Heart left ventricle (tissue), 16 donors: ENCODE measurements around the gene MSI2. TPM values are rescaled to one million over a fixed set of nuclear protein-coding genes. Genes with fewer than 3 reads are reported as not detected.

Experiments used
- ATAC-seq, 4 donors: fragments of 200-7000 bp; cut with Tn5 transposase; one replicate each; pipeline ENCODE4 v1.9.1; 2020 to 2022; ENCODE audit warnings: moderate library complexity in 4 of 4, mild to moderate bottlenecking in 3 of 4, moderate number of reproducible peaks in 1 of 4
- DNase-seq, 5 donors: peaks; one replicate each; pipeline ENCODE4 v3.0.0-alpha.2; 2020
- H3K27ac ChIP-seq, 12 donors: fragments of 200-600 bp; sonication (generic) in 4 of 12; one replicate each; pipeline versions ENCODE4 v1.5.0 to v1.8.0; 2016 to 2022; ENCODE audit warnings: mild to moderate bottlenecking in 2 of 12
- H3K27me3 ChIP-seq, 9 donors: fragments of 200-600 bp; sonication (generic) in 2 of 9; one replicate each; pipeline versions ENCODE4 v1.5.1 to v1.8.0; 2016 to 2022; ENCODE audit warnings: mild to moderate bottlenecking in 3 of 9
- H3K36me3 ChIP-seq, 9 donors: fragments of 200-600 bp; sonication (generic) in 2 of 9; one replicate each; pipeline versions ENCODE4 v1.5.0 to v1.8.0; 2018 to 2022; ENCODE audit warnings: mild to moderate bottlenecking in 2 of 9
- H3K4me1 ChIP-seq, 12 donors: fragments of 200-600 bp; sonication (generic) in 4 of 12; one replicate each; pipeline versions ENCODE4 v1.5.0 to v1.8.0; 2016 to 2022; ENCODE audit warnings: mild to moderate bottlenecking in 3 of 12
- H3K4me3 ChIP-seq, 12 donors: fragments of 200-600 bp; sonication (generic) in 4 of 12; one replicate each; pipeline versions ENCODE4 v1.5.0 to v1.8.0; 2017 to 2022; ENCODE audit warnings: mild to moderate bottlenecking in 9 of 12, moderate library complexity in 4 of 12
- H3K9me3 ChIP-seq, 12 donors: fragments of 200-600 bp; sonication (generic) in 4 of 12; one replicate each; pipeline versions ENCODE4 v1.5.0 to v1.8.0; 2016 to 2022; ENCODE audit warnings: mild to moderate bottlenecking in 1 of 12
- CTCF ChIP-seq, 12 donors: fragments of 200-600 bp; sonication (generic) in 4 of 12; IDR thresholded peaks; one replicate each; pipeline versions ENCODE4 v1.5.0 to v1.8.0; 2018 to 2022; ENCODE audit warnings: antibody characterized with exemption in 12 of 12, mild to moderate bottlenecking in 5 of 12
- POLR2A ChIP-seq, 2 donors: fragments of 450-650 bp; IDR thresholded peaks; one replicate each; pipeline ENCODE4 v1.6.1; 2017; ENCODE audit warnings: antibody characterized with exemption in 2 of 2, mild to moderate bottlenecking in 2 of 2, moderate library complexity in 2 of 2
- WGBS, 4 donors: extraction: QIAGEN DNeasy Blood & Tissue Kit in 2 of 4; methylation state at CpG; one replicate each; pipeline versions ENCODE4 v1.1.5 to v1.1.7; 2013 to 2018; 5-methylcytosine and 5-hydroxymethylcytosine counted together
- intact Hi-C, 10 donors: fragments of 100-400 bp; cut with DNase I; formaldehyde crosslinking; loops; one replicate each; pipeline versions ENCODE4 v1.11.1 to v1.14.2; 2022
- polyA plus RNA-seq, 2 donors: library from polyadenylated mRNA; stranded (reverse); fragments of 200-250 nt; gene quantifications; one replicate each; pipeline ENCODE4 v1.2.3, GENCODE V29; 2013
- total RNA-seq, 9 donors: library from RNA; depleted of rRNA in 2 of 9; stranded (reverse); fragments of >200 nt in 2 of 9; fragmentation: NEBNext Ultra II Directional in 3 of 9; extraction: Animal tissue kit (Norgen Biotek cat#: 25700) in 3 of 9; gene quantifications; one replicate each; pipeline versions ENCODE4 v1.1.0 to v1.2.4, GENCODE V29; 2016 to 2023
- donor health status: ischemic (EF 13 %, LVEDD 7.1; RV severe dilation, severe dysfunction).
- donor health status: healthy with polysubstance abuse.
- donor health status: DM: no; HTN: yes; CAD: no.
- donor health status: DM: no; HTN: no; CAD: no.
- donor health status: ischemic (EF 25% LVEDD 6.9; RV normal size, moderate dysfunction).
- donor health status: ischemic (EF 25% LVEDD 5.7; RV mildly dilated, moderate dysfunction).
- donor health status: healthy.
- donor health status: DM: yes; HTN: yes; CAD: no.
- donor health status: ischemic (EF 35%, LVEDD 5.7; RV mildly dilated, moderate dysfunction).
- donor health status: nonischemic (EF 11% LVEDD 7.7; RV severe dilation, severe dysfunction).
- donor health status: DM: yes; HTN: yes; CAD: no.
- donor health status: PGD.
- donor health status: ischemic (EF 29% LVEDD 5.4; RV normal size, mild dysfunction).
- donor health status: nonischemic (EF 23%, LVEDD 6.1; RV moderate dilation, normal function).

The MSI2 gene
- total and polyA plus RNA-seq, 11 donors, result 35.9 to 120 (median 104) TPM

- WGBS, 4 donors, result 50 to 60% (median 56%) methylated on average over 1 of the region's 1 CpG
- H3K27me3 ChIP-seq, result no peaks in the 10 kb centered on the region
- TF ChIP-seq CTCF (IDR thresholded peaks at IDR 0.05), result no peak
- TF ChIP-seq POLR2A (IDR thresholded peaks at IDR 0.05), result no peak
- ATAC-seq (no peak), DNase-seq (no peak)
- peaks cover 0 to 53% (median 21%) of the 10 kb centered on the region in 12 donors for H3K4me1 ChIP-seq
- intact Hi-C loops, result loop anchor here in 1 of 10 donors (10.0 kb wide), 1 partner anchor 332 kb away; no protein-coding TSS in a partner anchor
- H3K36me3 ChIP-seq, result peaks cover 0 to 73% (median 44%) of the 10 kb centered on the region in 9 donors
- H3K27ac ChIP-seq, result no peak overlapping the region
- no peaks in the 10 kb centered on the region for H3K9me3 ChIP-seq
- H3K4me3 ChIP-seq, result no peak overlapping the region
Observed at GRCh38 chr17:57262557-57262956, 6.2 kb downstream of the MSI2 start.

GRCh38 chr17:57264250-57264649 is 7.9 kb downstream of the MSI2 start:
- Histone ChIP-seq H3K9me3 (no peaks in the 10 kb centered on the region), H3K27me3 (no peaks in the 10 kb centered on the region), H3K27ac (no peak overlapping the region), H3K4me3 (no peak overlapping the region), H3K4me1 (peaks cover 0 to 45% (median 13%) of the 10 kb centered on the region in 12 donors), H3K36me3 (peaks cover 0 to 85% (median 47%) of the 10 kb centered on the region in 9 donors)
- TF ChIP-seq CTCF (IDR thresholded peaks at IDR 0.05) (no peak), POLR2A (IDR thresholded peaks at IDR 0.05) (no peak)
- DNase-seq (no peak), ATAC-seq (no peak)
- WGBS, 4 donors, result 93 to 97% (median 94%) methylated on average over 5 of the region's 5 CpGs
- intact Hi-C loops, result loop anchor here in 1 of 10 donors (10.0 kb wide), 1 partner anchor 331 kb away; no protein-coding TSS in a partner anchor

GRCh38 chr17:57264776-57265175 is 8.5 kb downstream of the MSI2 start:
- Histone ChIP-seq H3K27ac (no peak overlapping the region), H3K9me3 (no peaks in the 10 kb centered on the region), H3K4me3 (no peak overlapping the region), H3K36me3 (peaks cover 0 to 90% (median 53%) of the 10 kb centered on the region in 9 donors), H3K27me3 (no peaks in the 10 kb centered on the region), H3K4me1 (peaks cover 0 to 45% (median 10%) of the 10 kb centered on the region in 12 donors)
- ATAC-seq, result no peak
- intact Hi-C loops, result loop anchor here in 1 of 10 donors (10.0 kb wide), 1 partner anchor 330 kb away; no protein-coding TSS in a partner anchor
- 91 to 98% (median 96%) methylated on average over 7 of the region's 7 CpGs for WGBS, 4 donors
- no peak for DNase-seq
- TF ChIP-seq POLR2A (IDR thresholded peaks at IDR 0.05), result no peak
- no peak for TF ChIP-seq CTCF (IDR thresholded peaks at IDR 0.05)

DNA sequence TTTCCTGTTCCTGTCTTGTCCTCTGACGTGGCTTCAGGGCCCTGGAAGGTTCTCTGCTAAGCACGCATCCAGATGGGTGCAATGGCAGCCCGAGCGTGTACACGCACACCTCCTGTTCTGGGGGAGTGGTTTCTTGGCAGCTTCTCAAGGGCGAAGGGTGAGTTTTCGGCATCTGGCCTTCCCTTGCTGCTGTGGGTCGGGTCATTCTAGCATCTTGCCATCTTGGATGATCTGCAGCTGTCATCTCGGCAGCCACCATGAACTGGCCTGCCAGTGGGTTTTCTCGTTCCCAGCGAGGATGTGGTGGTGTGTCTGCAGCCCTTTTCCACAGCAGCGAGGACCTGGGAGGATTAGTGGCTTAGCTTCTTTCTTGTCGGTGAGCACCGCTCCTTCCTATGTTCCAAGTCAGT is 10.6 kb downstream of the MSI2 start:
- Histone ChIP-seq H3K9me3 (no peaks in the 10 kb centered on the region), H3K27ac (no peak overlapping the region), H3K4me1 (peaks cover 0 to 36% (median 10%) of the 10 kb centered on the region in 12 donors), H3K27me3 (no peaks in the 10 kb centered on the region), H3K36me3 (peaks cover 0 to 80% (median 50%) of the 10 kb centered on the region in 9 donors), H3K4me3 (no peak overlapping the region)
- no peak for TF ChIP-seq POLR2A (IDR thresholded peaks at IDR 0.05)
- no peak for TF ChIP-seq CTCF (IDR thresholded peaks at IDR 0.05)
- intact Hi-C loops, result loop anchor here in 1 of 10 donors (10.0 kb wide), 1 partner anchor 328 kb away; no protein-coding TSS in a partner anchor
- 84 to 92% (median 91%) methylated on average over 9 to 14 of the region's 14 CpGs for WGBS, 4 donors
- no peak for DNase-seq
- ATAC-seq, result no peak
